Neural cell (in vitro differentiated cells): ENCODE data around the gene PLOD2. TPM values are rescaled to one million over a fixed set of nuclear protein-coding genes. Genes with fewer than 3 reads are reported as not detected.

ENCODE experiments used
- H2AFZ ChIP-seq: fragments of 200-600, 300-800 bp; sonication (generic), shearing (Covaris generic); 2 replicates; pipeline ENCODE4 v1.6.0; 2014; ENCODE audit warnings: low read depth, mild to moderate bottlenecking, antibody characterized with exemption, low read length, moderate library complexity
- H3F3A ChIP-seq: fragments of 200-600 bp; shearing (Covaris generic); 2 replicates; pipeline ENCODE4 v1.6.1; 2016; ENCODE audit warnings: mild to moderate bottlenecking, moderate library complexity, mixed read lengths, antibody characterized with exemption, low read length; ENCODE audit not compliant: insufficient read depth, poor library complexity, severe bottlenecking
- H3K27ac ChIP-seq: fragments of 200-600, 300-800 bp; sonication (generic), shearing (Covaris generic); 2 replicates; pipeline ENCODE4 v1.5.1; 2014; ENCODE audit warnings: mild to moderate bottlenecking, low read length, moderate library complexity
- H3K27me3 ChIP-seq: fragments of 300-800, 200-600 bp; sonication (generic), shearing (Covaris generic); 2 replicates; pipeline ENCODE4 v1.6.0; 2014; ENCODE audit warnings: mild to moderate bottlenecking, low read depth, low read length, moderate library complexity; ENCODE audit not compliant: insufficient read depth
- H3K36me3 ChIP-seq: fragments of 300-800, 200-600 bp; sonication (generic), shearing (Covaris generic); 2 replicates; pipeline ENCODE4 v1.5.1; 2014; ENCODE audit warnings: mild to moderate bottlenecking, antibody characterized with exemption, low read length, moderate library complexity; ENCODE audit not compliant: insufficient read depth
- H3K4me2 ChIP-seq: fragments of 300-800, 200-600 bp; sonication (generic), shearing (Covaris generic); 2 replicates; pipeline ENCODE4 v1.6.0; 2014; ENCODE audit warnings: mild to moderate bottlenecking, low read length
- H3K4me3 ChIP-seq: fragments of 300-800, 200-600 bp; sonication (generic), shearing (Covaris generic); 2 replicates; pipeline ENCODE4 v1.5.1; 2014; ENCODE audit warnings: mild to moderate bottlenecking, low read length, moderate library complexity
- H3K79me2 ChIP-seq: fragments of 200-600 bp; shearing (Covaris generic); replicated peaks from 2 replicates; pipeline ENCODE4 v1.6.0; 2014; ENCODE audit warnings: mild to moderate bottlenecking, low read length, moderate library complexity; ENCODE audit not compliant: insufficient read depth
- H3K9ac ChIP-seq: fragments of 300-800, 200-600 bp; sonication (generic), shearing (Covaris generic); 2 replicates; pipeline ENCODE4 v1.6.1; 2016; ENCODE audit warnings: mild to moderate bottlenecking, low read length, mixed read lengths
- H3K9me2 ChIP-seq: fragments of 200-600 bp; shearing (Covaris generic); 2 replicates; pipeline ENCODE4 v1.6.1; 2016; ENCODE audit warnings: mild to moderate bottlenecking, low read length, mixed read lengths; ENCODE audit not compliant: insufficient read depth
- H3K9me3 ChIP-seq: fragments of 200-600, 300-800 bp; sonication (generic), shearing (Covaris generic); 2 replicates; pipeline ENCODE4 v1.6.1; 2016; ENCODE audit warnings: mild to moderate bottlenecking, mixed run types, low read length, moderate library complexity, mixed read lengths
- H4K20me1 ChIP-seq: fragments of 200-600 bp; shearing (Covaris generic); 2 replicates; pipeline ENCODE4 v1.6.1; 2016; ENCODE audit warnings: mild to moderate bottlenecking, mixed run types; ENCODE audit not compliant: insufficient read depth
- EP300 ChIP-seq: fragments of 450-650 bp; conservative IDR thresholded peaks from 2 replicates; pipeline ENCODE4 v1.6.1; 2014; ENCODE audit warnings: antibody characterized with exemption, mild to moderate bottlenecking, moderate library complexity; ENCODE audit not compliant: poor library complexity, severe bottlenecking
- EZH2 ChIP-seq: fragments of 200-600, 300-800 bp; shearing (Covaris generic), sonication (generic); IDR thresholded peaks from 2 replicates; pipeline ENCODE4 v1.6.1; 2014; ENCODE audit warnings: antibody characterized with exemption, low read length, borderline replicate concordance, mild to moderate bottlenecking; ENCODE audit not compliant: insufficient read depth, poor library complexity, severe bottlenecking
- MXI1 ChIP-seq: fragments of 450-650 bp; conservative IDR thresholded peaks from 2 replicates; pipeline ENCODE4 v1.6.1; 2014; ENCODE audit warnings: antibody characterized with exemption, mild to moderate bottlenecking; ENCODE audit not compliant: poor library complexity, severe bottlenecking
- POLR2AphosphoS5 ChIP-seq: IDR thresholded peaks from 2 replicates; pipeline ENCODE4 v1.6.1; 2012
- RAD21 ChIP-seq: fragments of 450-650 bp; conservative IDR thresholded peaks from 2 replicates; pipeline ENCODE4 v1.6.1; 2014; ENCODE audit warnings: antibody characterized with exemption, mild to moderate bottlenecking, moderate library complexity
- SMC3 ChIP-seq: fragments of 450-650 bp; conservative IDR thresholded peaks from 2 replicates; pipeline ENCODE4 v1.6.1; 2014; ENCODE audit warnings: antibody characterized with exemption, mild to moderate bottlenecking, moderate library complexity; ENCODE audit not compliant: poor library complexity
- TAF1 ChIP-seq: IDR thresholded peaks from 2 replicates; pipeline ENCODE4 v1.6.1; 2012; ENCODE audit warnings: low read depth
- polyA plus RNA-seq: library from polyadenylated mRNA; depleted of rRNA; stranded (reverse); fragments of >200 nt; gene quantifications from 2 replicates; pipeline ENCODE4 v1.2.3, GENCODE V29; 2014
- TF ChIP-seq, protein P1 (sequence below): fragments of 450-650 bp; IDR thresholded peaks from 2 replicates; pipeline ENCODE4 v1.5.1; 2014; ENCODE audit warnings: antibody characterized with exemption, mild to moderate bottlenecking, moderate library complexity; ENCODE audit not compliant: poor library complexity, severe bottlenecking
- TF ChIP-seq, protein P2 (sequence below): IDR thresholded peaks from 2 replicates; pipeline ENCODE4 v1.6.1; 2012; ENCODE audit warnings: borderline replicate concordance

PLOD2 gene
- polyA plus RNA-seq, 1 donor from 2014 or later: 5.6 TPM

DNA sequence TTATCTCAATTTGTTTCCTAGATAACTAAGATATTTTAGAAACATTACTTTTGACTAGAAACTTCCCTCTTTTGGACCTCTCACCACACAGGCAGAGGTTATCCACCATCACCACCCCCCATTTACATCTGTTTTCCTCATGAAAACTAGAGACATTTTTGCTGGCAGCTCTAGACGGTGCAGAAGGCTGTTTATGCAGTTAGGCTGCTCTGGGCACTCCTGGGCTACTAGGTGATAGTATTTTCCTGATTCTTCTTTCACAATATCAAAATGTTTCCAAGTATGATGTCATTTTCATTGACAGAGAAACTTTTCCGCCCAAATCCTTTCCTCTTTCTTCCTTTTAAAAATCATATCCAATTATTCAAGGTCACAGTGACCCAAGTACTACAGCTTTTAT lies 67.1 kb downstream of the PLOD2 start:
- no peak overlapping the region for H3K27ac ChIP-seq
- no peaks in the 10 kb centered on the region for H3K36me3 ChIP-seq
- H3K79me2 ChIP-seq: no peaks in the 10 kb centered on the region
- no peak overlapping the region for H2AFZ ChIP-seq
- H3K27me3 ChIP-seq: no peaks in the 10 kb centered on the region
- TF ChIP-seq MXI1 (no peak), TAF1 (no peak), RAD21 (no peak), SMC3 (no peak), EP300 (no peak), POLR2AphosphoS5 (no peak), EZH2 (no peak)
- TF ChIP-seq, protein P1, sequence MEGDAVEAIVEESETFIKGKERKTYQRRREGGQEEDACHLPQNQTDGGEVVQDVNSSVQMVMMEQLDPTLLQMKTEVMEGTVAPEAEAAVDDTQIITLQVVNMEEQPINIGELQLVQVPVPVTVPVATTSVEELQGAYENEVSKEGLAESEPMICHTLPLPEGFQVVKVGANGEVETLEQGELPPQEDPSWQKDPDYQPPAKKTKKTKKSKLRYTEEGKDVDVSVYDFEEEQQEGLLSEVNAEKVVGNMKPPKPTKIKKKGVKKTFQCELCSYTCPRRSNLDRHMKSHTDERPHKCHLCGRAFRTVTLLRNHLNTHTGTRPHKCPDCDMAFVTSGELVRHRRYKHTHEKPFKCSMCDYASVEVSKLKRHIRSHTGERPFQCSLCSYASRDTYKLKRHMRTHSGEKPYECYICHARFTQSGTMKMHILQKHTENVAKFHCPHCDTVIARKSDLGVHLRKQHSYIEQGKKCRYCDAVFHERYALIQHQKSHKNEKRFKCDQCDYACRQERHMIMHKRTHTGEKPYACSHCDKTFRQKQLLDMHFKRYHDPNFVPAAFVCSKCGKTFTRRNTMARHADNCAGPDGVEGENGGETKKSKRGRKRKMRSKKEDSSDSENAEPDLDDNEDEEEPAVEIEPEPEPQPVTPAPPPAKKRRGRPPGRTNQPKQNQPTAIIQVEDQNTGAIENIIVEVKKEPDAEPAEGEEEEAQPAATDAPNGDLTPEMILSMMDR: no peak
- TF ChIP-seq, protein P2, sequence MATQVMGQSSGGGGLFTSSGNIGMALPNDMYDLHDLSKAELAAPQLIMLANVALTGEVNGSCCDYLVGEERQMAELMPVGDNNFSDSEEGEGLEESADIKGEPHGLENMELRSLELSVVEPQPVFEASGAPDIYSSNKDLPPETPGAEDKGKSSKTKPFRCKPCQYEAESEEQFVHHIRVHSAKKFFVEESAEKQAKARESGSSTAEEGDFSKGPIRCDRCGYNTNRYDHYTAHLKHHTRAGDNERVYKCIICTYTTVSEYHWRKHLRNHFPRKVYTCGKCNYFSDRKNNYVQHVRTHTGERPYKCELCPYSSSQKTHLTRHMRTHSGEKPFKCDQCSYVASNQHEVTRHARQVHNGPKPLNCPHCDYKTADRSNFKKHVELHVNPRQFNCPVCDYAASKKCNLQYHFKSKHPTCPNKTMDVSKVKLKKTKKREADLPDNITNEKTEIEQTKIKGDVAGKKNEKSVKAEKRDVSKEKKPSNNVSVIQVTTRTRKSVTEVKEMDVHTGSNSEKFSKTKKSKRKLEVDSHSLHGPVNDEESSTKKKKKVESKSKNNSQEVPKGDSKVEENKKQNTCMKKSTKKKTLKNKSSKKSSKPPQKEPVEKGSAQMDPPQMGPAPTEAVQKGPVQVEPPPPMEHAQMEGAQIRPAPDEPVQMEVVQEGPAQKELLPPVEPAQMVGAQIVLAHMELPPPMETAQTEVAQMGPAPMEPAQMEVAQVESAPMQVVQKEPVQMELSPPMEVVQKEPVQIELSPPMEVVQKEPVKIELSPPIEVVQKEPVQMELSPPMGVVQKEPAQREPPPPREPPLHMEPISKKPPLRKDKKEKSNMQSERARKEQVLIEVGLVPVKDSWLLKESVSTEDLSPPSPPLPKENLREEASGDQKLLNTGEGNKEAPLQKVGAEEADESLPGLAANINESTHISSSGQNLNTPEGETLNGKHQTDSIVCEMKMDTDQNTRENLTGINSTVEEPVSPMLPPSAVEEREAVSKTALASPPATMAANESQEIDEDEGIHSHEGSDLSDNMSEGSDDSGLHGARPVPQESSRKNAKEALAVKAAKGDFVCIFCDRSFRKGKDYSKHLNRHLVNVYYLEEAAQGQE: no peak
- H3K4me2 ChIP-seq: no peak overlapping the region
- H3K9me2 ChIP-seq: no peaks in the 10 kb centered on the region
- H3K9ac ChIP-seq: no peak overlapping the region
- no peaks in the 10 kb centered on the region for H3K9me3 ChIP-seq
- H4K20me1 ChIP-seq: no peaks in the 10 kb centered on the region
- no peak overlapping the region for H3K4me3 ChIP-seq
- no peaks in the 10 kb centered on the region for H3F3A ChIP-seq

DNA sequence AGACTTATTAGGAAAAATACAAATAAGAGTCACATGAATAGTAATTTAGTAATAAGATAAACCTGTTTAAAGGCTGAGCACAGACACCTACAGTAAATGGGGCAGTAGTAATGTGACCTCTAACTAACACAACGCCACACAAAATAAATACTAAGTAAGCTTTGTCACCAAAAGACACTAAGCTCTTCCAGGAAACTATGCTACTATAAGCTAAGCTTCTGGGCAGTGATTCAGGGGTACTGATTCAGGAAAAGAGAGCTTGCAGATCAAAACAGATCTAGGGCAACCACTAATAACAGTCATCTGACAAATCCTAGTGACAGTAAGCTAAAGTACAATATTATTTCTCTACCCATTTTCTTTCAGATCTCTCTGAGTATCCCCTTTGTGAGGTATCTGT lies 68.8 kb downstream of the PLOD2 start:
- Histone ChIP-seq H2AFZ (no peak overlapping the region), H3K4me3 (no peak overlapping the region), H4K20me1 (no peaks in the 10 kb centered on the region), H3K27me3 (no peaks in the 10 kb centered on the region), H3K4me2 (no peak overlapping the region), H3K9me2 (no peaks in the 10 kb centered on the region), H3K79me2 (no peaks in the 10 kb centered on the region), H3K9me3 (no peaks in the 10 kb centered on the region), H3K27ac (no peak overlapping the region), H3K9ac (no peak overlapping the region), H3K36me3 (no peaks in the 10 kb centered on the region), H3F3A (no peaks in the 10 kb centered on the region)
- no peak for TF ChIP-seq RAD21
- TF ChIP-seq MXI1: no peak
- no peak for TF ChIP-seq EZH2
- no peak for TF ChIP-seq SMC3
- TF ChIP-seq TAF1: no peak
- TF ChIP-seq POLR2AphosphoS5: no peak
- TF ChIP-seq, protein P2: no peak
- no peak for TF ChIP-seq EP300
- TF ChIP-seq, protein P1: no peak
